ENCODE measurements around the gene MYBL2.

GRCh38 chr20:43725666-43726065 is 58.8 kb downstream of the MYBL2 start:
- TF ChIP-seq POLR2AphosphoS5 (IDR thresholded peaks at IDR 0.05; ENCODE audit: borderline replicate concordance, low read depth, low read length) (no peak), EZH2 (IDR thresholded peaks at IDR 0.05) (no peak)
